DLD1 (cell line): Measurements from ENCODE around the gene REPIN1.

Experiments
- in situ Hi-C: cut with HindIII; loops from 2 replicates; pipeline ENCODE4 v1.10.0; 2017; ENCODE audit warnings: low sequenced_read_pairs

Gene REPIN1

DNA sequence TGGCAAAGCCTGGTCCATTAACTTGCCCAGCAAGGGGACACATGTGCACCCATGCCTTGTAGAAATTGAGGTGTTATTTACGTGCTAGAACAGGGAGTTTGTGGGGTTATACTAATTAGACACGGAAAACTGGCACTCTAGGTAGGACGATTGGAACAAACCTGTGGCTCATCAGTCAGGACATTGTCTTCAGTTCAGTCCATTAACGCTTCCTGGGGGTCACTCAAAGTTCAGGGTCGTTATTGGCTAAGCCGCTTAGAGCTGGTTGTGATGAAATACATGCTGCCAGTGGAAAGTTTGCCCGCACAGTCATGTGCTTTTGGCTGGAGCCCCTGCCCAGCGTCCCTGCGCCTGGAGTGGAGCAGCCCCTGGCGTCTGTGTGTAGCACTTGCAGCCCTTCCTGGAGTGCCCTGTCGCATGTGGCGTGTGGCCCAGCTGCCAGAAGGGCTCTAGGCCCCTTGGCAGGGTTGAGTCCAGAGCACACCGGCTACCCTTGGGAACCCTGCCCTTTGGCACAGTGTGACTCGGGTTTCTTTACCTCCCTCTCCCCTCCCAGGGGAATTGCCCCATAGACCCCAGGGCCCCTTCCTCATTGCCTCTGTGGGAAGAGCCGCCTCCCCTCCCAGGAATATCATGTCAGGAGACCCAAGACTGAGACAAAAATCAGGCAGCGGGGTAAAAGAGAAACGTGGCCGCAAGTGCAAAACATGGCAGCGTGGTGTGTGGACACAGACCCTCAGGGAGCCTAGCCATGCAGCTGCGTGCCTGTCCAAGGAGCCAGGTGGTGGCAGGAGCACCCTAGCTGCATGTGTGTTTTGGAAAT, 20.3 kb downstream of the REPIN1 start:
- in situ Hi-C loops = no loop called here

DNA sequence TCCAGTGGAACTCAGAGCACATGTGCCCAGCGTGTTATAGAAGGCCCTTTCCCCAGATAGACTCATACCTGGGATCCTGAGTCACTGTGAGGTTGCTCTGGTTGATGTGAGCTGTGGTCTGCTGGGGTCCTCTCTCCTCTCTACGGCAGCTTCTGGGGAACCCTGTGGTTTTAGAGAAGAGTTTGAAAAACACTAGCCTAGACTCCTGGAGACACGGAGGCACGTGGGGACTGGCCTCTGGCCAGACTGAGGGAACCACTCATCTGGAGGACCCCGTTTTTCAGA, 20.9 kb downstream of the REPIN1 start:
- in situ Hi-C loops = no loop called here

DNA sequence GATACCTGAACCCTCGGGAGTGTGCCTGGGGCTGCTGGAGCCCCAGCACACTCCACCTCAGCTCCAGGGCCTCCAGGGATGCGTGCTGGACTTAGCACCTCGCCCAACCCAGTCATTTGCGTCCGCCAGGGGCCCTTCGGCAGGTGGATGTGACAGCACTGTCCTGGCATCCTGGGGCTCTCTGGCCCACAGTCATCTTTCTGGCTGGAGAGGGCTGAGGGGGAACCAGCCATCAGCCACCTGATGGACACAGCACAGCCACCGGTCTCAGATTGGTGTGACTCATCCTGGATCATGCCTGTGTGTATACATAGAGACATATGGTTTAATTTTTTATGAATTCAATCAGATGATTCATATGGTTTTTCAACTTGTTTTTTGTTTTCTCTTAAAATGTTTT, 21.6 kb downstream of the REPIN1 start:
- in situ Hi-C loops = no loop called here

DNA sequence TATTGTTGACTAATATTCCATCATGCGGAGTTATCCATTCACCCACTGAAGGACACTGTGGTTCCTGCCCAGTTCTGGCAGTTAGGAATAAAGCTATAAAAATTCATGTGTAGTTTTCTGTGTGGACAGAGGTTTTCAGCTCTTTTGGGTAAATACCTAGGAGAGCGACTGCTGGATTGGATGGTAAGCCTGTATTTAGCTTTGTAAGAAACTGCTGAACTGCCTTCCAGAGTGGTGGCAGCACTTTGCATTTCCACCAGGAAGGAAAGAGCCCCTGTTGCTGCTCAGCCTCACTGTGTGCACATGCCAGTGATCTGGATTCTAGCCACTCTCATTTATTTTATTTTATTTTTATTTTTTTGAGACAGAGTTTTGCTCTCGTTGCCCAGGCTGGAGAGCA, 24.7 kb downstream of the REPIN1 start:
- in situ Hi-C loops = no loop called here

DNA sequence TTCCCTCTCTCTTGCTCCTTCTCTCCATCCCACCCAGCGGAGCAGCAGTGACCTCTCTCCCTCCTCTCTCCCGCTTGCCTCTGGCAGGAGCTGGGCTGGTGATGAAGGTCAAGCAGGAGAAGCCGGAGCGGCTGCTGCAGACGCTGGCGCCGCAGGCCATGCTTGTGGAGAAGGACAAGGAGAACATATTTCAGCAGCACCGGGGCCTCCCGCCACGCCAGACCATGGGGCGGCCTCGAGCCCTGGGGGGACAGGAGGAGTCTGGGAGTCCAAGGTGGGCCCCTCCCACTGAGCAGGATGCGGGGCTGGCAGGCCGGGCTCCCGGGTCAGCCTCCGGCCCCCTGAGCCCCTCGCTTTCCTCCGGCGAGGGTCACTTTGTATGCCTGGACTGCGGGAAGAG, 27.8 kb downstream of the REPIN1 start:
- in situ Hi-C loops = no loop called here

DNA sequence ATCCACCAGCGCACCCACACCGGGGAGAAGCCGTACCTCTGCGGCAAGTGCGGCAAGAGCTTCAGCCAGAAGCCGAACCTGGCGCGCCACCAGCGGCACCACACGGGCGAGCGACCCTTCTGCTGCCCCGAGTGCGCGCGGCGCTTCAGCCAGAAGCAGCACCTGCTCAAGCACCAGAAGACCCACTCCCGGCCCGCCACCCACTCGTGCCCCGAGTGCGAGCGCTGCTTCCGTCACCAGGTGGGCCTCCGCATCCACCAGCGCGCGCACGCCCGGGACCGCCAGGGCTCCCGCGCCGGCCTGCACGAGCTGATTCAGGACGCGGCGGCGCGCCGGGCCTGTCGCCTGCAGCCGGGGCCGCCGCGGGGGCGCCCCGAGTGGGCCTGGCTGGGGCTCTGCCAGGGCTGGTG, 28.2 kb downstream of the REPIN1 start:
- in situ Hi-C loops = no loop called here

DNA sequence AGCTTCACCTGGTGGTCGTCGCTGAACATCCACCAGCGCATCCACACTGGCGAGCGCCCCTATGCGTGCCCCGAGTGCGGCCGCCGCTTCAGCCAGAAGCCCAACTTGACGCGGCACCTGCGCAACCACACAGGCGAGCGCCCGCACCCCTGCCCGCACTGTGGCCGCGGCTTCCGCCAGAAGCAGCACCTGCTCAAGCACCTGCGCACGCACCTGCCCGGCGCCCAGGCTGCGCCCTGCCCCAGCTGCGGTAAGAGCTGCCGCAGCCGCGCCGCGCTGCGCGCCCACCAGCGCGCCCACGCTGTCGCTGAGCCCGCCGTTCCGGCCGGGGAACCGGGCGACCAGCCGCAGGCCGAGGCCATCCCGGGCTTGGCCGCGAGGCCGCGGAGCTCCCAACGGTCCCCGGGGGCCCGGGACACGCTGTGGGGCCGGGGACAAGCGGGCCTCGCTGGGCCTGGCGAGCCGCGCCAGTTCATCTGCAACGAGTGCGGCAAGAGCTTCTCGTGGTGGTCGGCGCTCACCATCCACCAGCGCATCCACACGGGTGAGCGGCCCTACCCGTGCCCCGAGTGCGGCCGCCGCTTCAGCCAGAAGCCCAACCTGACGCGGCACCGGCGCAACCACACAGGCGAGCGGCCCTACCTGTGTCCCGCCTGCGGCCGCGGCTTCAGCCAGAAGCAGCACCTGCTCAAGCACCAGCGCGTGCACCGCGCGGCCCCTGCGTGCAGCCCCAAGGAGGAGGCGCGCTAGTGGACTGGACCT, 28.9 kb downstream of the REPIN1 start:
- in situ Hi-C loops = no loop called here

DNA sequence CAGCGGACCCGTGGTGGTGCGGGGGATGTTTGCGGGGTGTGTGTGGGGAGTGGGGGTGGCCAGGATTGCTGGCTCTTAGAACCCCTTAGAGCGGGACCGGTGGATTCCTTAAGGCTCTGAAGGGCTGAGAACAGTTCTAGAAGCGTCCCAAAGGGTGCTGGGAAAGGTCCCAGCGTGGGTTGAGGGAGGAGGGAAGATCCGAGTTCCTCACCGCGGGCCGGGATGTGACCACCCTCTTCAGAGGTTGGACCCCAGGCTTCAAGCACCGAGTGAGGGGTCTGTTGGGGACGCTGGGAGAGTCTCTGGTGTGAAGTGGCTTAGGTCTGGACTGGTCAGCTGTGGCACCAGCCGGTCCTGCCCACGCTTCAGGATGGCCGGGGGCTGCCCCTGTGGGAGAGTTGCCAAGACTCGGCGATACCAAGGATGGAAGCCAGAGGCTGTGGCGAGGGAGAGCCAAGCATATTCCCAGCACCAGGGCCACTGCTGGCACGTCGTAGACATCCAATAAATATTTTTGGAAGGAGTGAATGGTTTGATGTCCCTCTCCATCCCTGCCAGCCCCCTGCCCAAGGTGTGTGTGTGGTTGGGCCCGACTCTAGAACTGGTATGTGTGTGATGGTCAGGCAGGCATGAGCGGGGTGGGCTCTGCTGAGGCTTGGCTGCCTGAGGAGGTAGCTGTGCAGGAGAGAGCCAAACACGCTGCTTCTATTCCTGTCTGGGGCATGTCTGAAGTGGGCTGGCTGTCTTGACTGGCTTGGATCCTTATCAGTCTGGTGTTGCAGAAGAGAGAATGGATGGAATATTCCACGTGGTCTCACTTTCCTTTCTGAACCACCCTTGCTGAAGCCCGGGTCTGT, 29.7 kb downstream of the REPIN1 start:
- in situ Hi-C loops = no loop called here

DNA sequence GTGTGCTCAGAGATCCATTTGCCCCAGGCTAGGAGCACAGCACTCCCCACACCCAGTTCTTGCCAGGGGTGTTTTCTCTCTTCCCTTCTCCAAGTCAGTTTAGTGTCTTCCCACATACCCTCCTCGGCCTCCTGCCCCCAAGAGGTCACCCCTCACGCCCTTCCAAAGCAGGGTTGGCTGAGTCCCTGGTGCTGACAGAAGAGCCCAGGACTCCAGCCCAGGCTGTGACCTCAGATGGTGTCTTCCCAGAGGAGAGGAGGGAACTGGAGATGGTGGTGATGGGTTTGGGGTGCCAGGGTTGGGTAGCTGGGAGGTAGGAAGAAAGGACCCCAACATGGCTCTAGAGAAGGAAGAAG, 30.3 kb downstream of the REPIN1 start:
- in situ Hi-C loops = no loop called here

DNA sequence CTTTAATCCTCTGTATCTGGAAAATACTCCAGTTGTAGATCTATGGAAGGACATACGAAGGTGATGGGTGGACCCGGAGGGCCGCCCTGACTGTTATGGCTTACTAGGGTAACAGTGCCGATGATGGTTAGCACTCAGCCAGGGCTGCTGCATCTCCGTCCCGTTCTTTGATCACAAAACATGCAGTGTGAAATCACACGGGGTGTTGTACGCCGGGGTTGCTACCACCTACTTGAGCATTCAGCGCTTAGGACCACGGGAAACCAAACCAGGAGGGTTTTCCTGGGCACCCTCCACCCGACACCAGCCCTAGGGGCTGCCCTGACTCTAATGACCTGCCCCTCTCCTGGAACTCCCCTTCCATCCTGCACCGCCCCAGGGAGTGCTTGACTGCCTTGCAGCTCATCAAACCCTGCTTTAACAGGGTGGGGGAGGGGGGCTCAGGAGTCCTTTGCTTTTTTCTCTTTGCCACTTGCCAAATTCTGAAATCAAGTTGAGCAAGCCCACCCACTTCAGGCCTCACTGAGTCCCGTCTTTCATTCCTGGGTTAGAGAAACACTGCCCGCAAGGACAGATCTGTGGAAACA, 30.9 kb downstream of the REPIN1 start:
- in situ Hi-C loops = no loop called here

DNA sequence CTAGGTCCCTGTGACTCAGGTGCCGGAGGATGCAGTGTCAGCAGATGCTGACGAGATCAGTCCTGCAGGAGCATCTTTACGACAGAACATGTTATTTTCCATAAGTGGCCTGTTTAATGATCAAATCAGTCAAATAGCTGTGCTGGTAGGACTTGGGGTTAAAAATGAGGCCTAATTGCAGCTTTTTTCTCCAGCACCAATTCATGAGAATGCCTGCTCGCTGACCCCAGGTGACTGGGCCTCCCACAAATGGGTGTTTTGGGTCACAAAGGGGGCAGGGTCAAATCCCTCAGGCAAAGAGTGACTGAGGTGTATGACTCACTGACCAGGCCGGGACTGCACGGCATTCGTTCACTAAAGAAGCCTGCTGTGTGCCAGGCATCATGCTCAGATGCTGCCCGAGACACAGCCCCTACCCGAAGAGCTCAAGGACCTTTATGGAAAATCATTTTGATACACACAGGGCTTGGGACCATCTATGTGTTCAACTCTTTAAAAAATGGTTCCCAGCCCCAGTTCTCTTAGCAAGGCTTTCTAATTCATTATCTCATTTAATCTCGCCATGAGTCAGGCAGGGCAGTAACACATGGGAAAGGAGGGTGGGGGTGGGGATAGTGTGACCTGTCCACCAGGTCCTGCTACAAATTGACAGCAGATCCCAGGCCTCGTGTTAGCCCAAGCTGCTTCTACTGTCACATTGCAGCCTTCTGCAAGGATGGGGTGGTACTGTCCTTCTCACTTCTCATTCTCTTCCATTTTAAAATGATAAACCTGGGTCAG, 31.6 kb downstream of the REPIN1 start:
- in situ Hi-C loops = no loop called here

DNA sequence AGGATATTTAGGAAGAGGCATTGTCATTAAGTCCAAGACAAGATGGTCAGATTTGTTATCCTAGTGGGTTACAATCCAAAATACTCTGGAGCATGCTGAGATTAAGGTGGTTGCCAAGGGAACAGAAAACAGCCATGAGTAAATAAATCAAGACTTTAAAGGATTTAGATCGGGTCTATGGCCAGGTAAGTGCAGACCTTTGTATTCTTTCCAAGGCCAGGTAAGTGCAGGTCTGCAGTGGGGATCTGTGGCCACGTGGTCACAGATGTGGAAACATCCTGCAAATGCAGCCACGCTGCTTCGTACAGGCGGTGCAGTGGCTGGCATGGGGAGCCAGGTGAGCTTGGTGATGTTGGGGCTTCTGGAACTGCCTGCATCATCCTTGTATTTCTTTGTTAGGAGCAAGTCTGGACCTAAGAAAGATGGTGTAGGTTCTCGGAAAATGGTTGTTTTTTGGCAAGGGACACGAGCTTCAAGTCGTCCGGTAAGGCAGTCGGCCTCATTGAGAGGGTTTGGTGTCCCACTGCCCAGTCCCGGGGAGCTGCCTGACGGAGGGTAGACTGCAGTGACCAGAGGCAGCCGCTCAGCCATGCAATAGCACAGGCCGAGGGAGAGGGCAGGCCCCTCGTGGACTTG, 32.3 kb downstream of the REPIN1 start:
- in situ Hi-C loops = no loop called here

DNA sequence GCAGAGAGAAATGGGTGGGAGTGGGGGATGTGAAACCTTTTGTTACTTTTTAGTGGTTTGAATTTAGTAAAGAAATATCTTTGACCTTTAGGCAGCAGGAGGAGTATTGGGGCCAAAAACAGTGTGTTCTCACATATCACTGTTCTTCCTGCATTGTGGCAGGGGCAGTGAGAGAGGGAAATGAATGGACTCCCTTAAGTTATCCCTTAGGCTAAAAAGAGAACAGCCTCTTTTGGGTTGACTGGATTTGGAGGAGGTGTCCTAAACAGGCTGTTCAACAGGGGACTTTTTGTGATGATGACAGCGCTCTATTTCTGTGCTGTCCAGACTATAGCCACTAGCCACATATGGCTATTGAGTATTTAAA, 32.8 kb downstream of the REPIN1 start:
- in situ Hi-C loops = no loop called here

DNA sequence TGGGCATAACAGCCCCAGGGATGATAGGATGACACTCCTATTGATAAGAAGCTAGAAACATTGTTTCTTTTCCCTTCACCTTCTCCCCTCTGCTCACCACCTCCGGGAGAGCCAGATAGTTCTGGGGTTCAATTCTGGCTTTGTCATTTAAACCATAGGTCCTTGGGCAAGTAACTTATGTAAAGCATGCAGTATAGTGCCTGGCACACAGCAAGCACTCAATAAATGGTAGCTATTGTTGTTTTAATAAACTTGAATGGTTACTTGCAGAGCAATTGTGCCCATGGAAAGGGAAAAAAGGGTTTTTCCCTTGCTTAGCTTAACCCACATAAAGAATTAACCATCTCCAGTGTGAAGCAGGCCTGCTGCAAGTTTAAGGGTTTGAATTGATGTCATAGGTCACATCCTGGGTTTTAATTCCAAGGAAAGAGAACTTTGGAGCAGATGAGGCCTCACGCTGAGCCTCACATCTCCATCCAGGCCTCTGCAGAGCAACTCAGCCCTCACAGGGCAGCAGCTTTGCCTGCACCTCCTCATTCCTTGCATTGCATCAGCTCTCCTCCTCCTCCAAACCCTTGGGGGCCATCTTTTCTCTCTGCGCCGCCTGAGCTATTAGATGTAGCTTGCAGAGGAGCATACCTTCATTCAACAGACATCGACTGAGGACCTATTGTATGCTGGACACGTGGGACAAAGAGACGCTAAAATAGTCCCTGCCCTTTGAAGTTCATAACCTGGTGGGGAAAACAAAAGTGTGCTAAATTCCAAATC, 33.4 kb downstream of the REPIN1 start:
- in situ Hi-C loops = no loop called here

DNA sequence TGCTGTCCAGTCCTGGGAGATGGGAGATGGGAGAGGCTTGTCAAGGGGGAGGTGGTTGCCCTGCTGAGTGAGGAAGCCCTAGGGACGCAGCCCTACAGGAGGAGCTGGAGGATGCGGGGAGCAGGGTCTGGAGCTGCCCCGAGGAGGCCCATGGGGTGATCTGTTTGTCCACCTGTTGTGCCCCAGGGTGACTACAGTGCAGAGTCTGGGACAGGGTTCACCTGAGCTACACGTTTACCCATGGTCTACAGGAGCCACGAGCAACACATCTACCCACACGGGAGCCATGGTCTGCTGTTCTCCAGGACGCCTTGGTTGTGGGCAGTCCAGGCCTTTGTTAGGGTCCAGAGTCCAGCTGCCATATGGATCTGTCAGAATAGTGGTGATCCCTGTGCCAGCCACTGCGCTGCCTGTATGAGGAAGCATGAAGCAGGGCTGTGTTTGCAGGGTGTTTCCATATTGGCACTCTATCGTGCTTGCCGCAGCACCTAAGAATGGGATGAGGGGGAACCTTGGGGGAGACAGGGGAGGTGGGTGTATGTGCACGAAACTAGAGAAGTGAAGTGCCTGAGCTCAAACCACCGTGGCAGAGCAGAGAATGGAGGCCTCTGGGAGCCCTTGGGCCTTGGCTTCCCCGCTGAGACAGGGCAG, 34.2 kb downstream of the REPIN1 start:
- in situ Hi-C loops = no loop called here

DNA sequence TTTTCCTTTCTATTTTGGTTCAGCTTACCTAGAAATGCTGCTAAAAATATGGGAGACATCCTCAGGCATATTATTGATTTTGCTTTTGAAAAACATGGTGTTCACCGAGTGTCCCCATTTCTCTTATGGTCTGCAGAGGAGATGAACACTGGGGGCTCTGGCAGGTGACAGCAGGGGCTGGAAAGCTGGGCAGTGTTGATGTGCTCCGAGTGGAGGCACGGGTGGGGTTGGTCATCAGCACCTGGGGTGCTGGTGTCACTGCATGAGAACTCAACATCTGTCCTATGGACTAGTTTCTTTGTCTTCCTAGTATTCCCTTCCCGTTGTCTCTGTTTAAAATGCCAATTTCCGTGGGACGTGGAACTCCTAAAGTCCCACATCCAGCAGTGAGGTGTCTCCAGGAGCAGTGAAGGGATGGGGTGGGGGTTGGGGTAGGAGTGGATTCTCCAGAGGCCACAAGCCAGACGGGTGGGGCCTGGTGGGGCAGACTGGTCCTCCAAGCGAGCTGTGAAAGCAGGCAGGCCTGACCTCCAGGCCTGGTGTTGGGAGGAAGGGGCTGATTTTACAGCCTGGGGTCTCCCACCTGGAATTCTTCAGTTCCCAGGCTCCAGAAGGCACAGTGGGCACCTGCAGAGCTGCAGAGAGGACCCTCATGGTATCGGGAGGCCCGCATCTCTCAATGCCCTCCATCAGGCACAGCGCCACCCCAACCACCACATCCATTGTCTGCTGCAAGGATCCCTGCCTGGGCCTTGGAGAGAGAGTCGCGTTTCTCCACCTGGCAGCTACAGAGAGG, 35.0 kb downstream of the REPIN1 start:
- in situ Hi-C loops = no loop called here

DNA sequence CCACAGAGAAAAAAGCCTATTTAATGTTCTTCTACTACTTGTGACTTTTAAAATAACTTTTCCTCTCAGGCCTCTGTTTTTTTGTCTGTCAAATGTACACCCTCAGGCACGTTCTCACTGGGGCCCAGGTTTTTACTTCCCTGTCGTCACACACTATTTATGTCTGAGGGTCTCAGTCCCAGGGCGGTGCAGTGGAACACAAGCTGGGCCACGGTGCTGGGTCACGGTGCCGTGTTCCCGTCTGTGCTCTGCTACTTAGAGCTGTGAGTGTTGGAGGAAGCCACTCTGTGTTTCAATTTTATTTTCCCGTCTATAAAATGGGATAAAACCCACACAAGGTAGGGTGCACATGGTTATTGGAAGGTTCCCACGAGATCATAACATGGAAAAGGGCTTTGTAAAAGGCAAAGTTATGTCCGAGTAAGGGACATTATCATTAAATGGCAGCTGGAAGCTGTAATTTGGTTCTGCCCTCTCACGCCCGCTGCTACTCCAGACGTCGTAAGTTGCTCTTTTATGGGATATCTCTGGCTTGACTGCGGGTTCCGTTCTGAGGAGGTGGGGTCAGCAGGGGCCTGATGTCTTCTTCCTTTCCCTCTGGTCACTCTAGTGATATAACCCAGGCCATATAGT, 35.7 kb downstream of the REPIN1 start:
- in situ Hi-C loops = no loop called here
